ENCODE results near the gene CBARP. TPM values are rescaled to one million over a fixed set of nuclear protein-coding genes. Genes with fewer than 3 reads are reported as not detected.

Gene CBARP
- total and polyA plus RNA-seq, 2 of the 4 experiments (the other 2 are of a cell fraction): 0.18 to 3.9 TPM

- in situ Hi-C loops (cut with MboI; ENCODE audit: low sequenced_read_pairs) (no loop called here), dilution Hi-C loops (cut with HindIII; ENCODE audit: low sequenced_read_pairs, unreplicated experiment) (no loop called here), intact Hi-C loops (cut with micrococcal nuclease) (loop anchor here (2.0 kb wide), 1 partner anchor 46 kb away; no protein-coding TSS in a partner anchor)
- Histone ChIP-seq H3K79me1 (ENCODE audit: low read depth in 1 of 2, low read length in 2 of 2) (peaks cover 18 to 58% of the 10 kb centered on the region in 2 experiments; a peak in 3 of 4 replicates), H2AFZ (replicated peaks; ENCODE audit: low read length, poor library complexity) (peak overlapping the region; percentile 14), H3K4me1 (ENCODE audit: control insufficient read depth, insufficient read depth, low read length) (no peaks in the 10 kb centered on the region), H2BK15ac (ENCODE audit: low read depth, low read length) (no peak overlapping the region), H3K36me3 (ENCODE audit: control insufficient read depth, insufficient read depth, low read length) (peaks cover 43% of the 10 kb centered on the region), H3K9me1 (ENCODE audit: insufficient read depth, low read length) (no peaks in the 10 kb centered on the region), H3K27me3 (ENCODE audit: control insufficient read depth, insufficient read depth, low read length) (no peaks in the 10 kb centered on the region), H2AK9ac (replicated peaks; ENCODE audit: low read depth, low read length, poor library complexity) (peak overlapping the region; percentile 37), H3K9ac (ENCODE audit: low read depth, low read length) (no peak overlapping the region), H2BK120ac (ENCODE audit: low read depth, low read length) (no peak overlapping the region), H2BK20ac (ENCODE audit: low read depth, low read length) (no peak overlapping the region), H2BK5ac (ENCODE audit: low read depth, low read length, poor library complexity, severe bottlenecking) (no peak overlapping the region), H3K9me3 (ENCODE audit: control insufficient read depth, insufficient read depth, low read length) (no peaks in the 10 kb centered on the region), H4K20me1 (ENCODE audit: insufficient read depth, low read length) (peaks cover 42% of the 10 kb centered on the region), H2AK5ac (ENCODE audit: low read depth, low read length) (no peak overlapping the region), H3K4ac (ENCODE audit: low read depth, low read length) (no peak overlapping the region), H3K4me3 (ENCODE audit: insufficient read depth, low read depth, low read length) (no peak overlapping the region), H3K27ac (ENCODE audit: insufficient read depth, low read length) (no peak overlapping the region), H4K5ac (ENCODE audit: low read depth, low read length) (no peak overlapping the region), H3K4me2 (ENCODE audit: low read depth, low read length) (no peak overlapping the region), H4K91ac (ENCODE audit: insufficient read depth, low read depth, low read length) (no peak overlapping the region), H3K23ac (ENCODE audit: low read depth, low read length) (no peak overlapping the region), H3K14ac (replicated peaks; ENCODE audit: low read depth, low read length) (no peak overlapping the region), H4K8ac (ENCODE audit: low read depth in 2 of 2, low read length in 2 of 2) (no peak overlapping the region), H3K56ac (ENCODE audit: extremely low read depth, insufficient read depth, low read length) (no peak overlapping the region), H3K18ac (ENCODE audit: low read depth, low read length) (no peak overlapping the region)
- ChIA-PET POLR2A (ENCODE audit: unreplicated experiment) (no interaction called here), CTCF (interaction anchor here (0.6 kb wide), 2 partner anchors 50 to 144 kb away, joined by 3 to 4 read pairs; no protein-coding TSS in a partner anchor)
- no TSS peak for BruUV-seq (replicated peaks)
- TF ChIP-seq SMC3 (IDR thresholded peaks at IDR 0.05; ENCODE audit: low read depth, low read length) (peak; percentile 43), RAD21 (IDR thresholded peaks at IDR 0.05; ENCODE audit: low read length) (peak; percentile 55), MAFK (IDR thresholded peaks at IDR 0.05; ENCODE audit: low read depth, low read length) (no peak), CTCF (conservative IDR thresholded peaks at IDR 0.05; ENCODE audit: low read depth, low read length) (peak; percentile 62)
- peak; percentile 76 for ATAC-seq (ENCODE audit: low read depth)
- DNase-seq: peak; percentile 54
- 74% methylated on average over 4 of the region's 38 CpGs; no CpG with 5 or more reads in 1 of the 2 experiments for WGBS, 2 experiments (ENCODE audit: extremely low coverage in 2 of 2, insufficient read length in 1 of 2)
Observed at GRCh38 chr19:1220976-1221903, 16.6 kb downstream of the CBARP start.
